HG03064 (cell line): ENCODE results near the gene GRK5.
"Not testable (repeated sequence)": the region's sequence is repeated elsewhere in the genome, so short reads cannot be mapped to it uniquely, and the experiment has no call there.

Experiments used
- ATAC-seq: cut with Tn5 transposase; IDR thresholded peaks from one replicate; pipeline ENCODE4 v1.9.1; 2021; ENCODE audit warnings: low read depth; ENCODE audit not compliant: unreplicated experiment

Gene GRK5

GRCh38 chr10:119427263-119427864 lies 220.0 kb downstream of the GRK5 start:
- ATAC-seq, result no peak

GRCh38 chr10:119428789-119429188 lies 221.4 kb downstream of the GRK5 start:
- no peak for ATAC-seq

DNA sequence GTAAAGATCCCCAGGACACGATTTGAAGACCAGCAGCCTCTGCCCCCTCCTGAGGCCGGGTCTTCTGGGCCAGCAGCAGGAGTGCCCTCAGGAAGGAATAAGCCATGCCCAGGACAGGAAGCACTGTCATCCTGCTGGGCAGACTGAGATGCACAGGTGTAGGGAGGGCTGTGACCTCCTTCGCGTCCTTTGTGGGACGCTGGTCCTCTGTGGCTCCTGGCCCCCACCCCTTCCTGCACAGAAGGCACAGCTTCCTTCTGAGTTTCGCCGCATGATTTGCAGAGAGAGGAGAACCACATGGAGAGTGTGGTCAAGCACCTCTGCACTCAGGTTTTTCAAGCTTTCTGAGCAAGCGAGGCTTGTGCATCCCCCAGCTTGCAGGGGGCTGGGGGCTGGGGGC lies 222.4 kb downstream of the GRK5 start:
- ATAC-seq, result no peak

- ATAC-seq, result no peak
Measured at GRCh38 chr10:119431034-119431772, 223.8 kb downstream of the GRK5 start.

- no peak for ATAC-seq
Measured at GRCh38 chr10:119431773-119432135, 224.4 kb downstream of the GRK5 start.

DNA sequence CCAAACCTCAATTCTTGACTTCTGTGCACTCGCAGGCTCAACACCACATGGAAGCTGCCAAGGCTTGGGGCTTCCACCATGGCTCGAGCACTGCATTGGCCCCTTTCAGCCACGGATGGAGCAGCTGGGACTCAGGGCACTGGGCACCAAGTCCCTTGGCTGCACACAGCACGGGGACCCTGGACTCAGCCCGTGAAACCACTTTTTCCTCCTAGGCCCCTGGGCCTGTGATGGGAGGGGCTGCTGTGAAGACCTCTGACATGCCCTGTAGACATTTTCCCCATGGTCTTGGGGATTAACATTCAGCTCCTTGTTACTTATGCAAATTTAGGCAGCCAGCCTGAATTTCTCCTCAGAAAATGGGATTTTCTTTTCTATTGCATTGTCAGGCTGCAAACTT lies 227.6 kb downstream of the GRK5 start:
- ATAC-seq, result not testable (repeated sequence)

GRCh38 chr10:119438717-119439116 lies 231.3 kb downstream of the GRK5 start:
- no peak for ATAC-seq

- no peak for ATAC-seq
Measured at GRCh38 chr10:119439922-119440321, 232.6 kb downstream of the GRK5 start.

DNA sequence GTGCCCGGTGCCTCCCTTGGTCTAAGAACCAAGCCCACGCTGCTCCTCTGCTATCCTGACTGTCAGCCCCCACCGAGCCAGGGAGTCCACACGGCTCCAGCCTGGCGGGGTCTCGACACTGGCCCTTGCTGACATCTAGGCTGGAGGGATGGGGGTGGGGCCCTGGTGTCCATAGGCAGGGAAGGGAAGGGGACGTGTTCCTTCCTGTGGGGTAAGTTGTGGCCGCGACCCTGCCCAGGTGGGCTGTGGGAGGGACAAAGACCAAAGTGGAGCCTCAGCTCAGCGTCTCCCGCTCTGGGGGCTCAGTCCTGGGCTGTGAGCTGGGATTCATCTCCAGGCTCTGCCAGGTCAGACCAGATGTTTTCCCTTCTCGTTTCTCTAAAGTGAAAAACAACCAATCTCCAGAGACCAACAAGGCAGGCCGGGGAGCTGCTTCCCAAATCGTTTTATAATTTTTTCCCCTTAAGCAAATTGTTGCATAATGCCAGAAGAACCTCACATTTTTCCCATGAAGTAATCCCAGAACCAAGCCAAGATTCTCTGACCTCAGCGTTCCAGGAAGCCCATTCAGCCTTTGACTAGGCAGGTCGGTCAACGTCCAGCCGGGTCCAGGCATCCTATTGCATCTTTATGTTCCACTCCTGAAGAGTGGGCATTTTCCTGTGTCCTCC lies 233.9 kb downstream of the GRK5 start:
- no peak for ATAC-seq

GRCh38 chr10:119441921-119442757 lies 234.8 kb downstream of the GRK5 start:
- ATAC-seq, result no peak

- ATAC-seq, result no peak
Measured at GRCh38 chr10:119442758-119443060, 235.3 kb downstream of the GRK5 start.

DNA sequence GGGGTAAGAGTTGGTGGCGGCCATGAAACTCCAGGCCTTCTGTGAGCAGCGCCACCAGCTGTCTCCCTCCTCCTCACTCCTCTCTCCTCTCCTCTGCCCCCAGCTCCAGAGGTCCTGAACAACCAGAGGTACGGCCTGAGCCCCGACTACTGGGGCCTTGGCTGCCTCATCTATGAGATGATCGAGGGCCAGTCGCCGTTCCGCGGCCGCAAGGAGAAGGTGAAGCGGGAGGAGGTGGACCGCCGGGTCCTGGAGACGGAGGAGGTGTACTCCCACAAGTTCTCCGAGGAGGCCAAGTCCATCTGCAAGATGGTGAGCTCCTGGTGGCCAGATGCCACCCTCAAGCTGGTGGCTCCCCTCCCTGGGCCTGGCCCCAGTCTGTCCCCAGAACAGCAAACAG lies 236.1 kb downstream of the GRK5 start:
- ATAC-seq, result no peak

GRCh38 chr10:119443970-119444660 lies 236.7 kb downstream of the GRK5 start:
- no peak for ATAC-seq

- no peak for ATAC-seq
Measured at GRCh38 chr10:119444866-119445265, 237.5 kb downstream of the GRK5 start.

DNA sequence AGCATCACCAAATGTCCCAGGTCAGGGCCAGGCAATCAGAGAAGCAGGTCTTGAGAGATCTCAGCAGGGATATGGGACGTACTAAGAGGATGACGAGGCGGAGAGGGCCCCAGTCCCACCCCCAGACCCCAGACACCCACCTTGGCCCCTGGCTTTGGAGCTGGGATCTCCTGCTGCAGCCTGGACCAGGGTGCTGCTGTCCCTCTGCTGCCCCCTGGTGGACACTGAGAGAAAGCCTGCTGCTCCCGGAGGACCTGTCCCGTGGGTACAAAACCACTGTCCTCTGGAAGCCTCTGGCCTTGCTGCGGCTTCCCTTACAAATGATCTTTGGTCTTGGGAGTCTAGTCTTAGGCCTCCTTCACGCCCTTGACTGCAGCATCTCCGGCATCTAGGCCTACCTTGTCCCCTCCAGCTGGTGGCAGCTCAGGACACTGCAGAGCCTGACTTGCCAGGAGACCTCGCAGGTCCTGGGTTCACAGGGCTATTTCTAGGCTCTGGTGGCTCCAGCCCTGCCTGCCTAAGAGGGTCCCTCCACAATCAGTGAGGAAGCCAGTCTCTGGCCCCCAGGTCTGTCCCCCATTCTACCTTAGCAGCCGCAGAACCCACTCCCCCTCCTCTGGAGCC lies 238.1 kb downstream of the GRK5 start:
- ATAC-seq, result no peak

DNA sequence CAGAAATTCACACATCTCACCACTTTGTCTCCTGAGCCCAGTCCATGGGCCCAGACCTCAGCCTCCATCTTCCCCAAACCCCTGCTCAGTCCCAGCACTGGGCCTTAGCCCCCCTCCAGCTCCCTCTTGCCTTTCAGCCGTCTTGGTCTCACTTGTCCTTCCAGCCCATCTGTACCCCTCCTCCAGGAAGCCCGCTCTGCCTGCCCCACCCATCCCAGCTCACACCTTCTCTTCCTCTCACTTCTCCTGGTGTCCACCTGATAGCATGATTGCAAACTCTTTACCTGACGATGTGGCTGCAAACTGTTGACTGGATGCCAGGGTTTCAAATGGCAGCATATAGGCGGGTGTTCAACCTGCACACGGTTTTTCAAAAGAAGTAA lies 238.6 kb downstream of the GRK5 start:
- ATAC-seq, result no peak

DNA sequence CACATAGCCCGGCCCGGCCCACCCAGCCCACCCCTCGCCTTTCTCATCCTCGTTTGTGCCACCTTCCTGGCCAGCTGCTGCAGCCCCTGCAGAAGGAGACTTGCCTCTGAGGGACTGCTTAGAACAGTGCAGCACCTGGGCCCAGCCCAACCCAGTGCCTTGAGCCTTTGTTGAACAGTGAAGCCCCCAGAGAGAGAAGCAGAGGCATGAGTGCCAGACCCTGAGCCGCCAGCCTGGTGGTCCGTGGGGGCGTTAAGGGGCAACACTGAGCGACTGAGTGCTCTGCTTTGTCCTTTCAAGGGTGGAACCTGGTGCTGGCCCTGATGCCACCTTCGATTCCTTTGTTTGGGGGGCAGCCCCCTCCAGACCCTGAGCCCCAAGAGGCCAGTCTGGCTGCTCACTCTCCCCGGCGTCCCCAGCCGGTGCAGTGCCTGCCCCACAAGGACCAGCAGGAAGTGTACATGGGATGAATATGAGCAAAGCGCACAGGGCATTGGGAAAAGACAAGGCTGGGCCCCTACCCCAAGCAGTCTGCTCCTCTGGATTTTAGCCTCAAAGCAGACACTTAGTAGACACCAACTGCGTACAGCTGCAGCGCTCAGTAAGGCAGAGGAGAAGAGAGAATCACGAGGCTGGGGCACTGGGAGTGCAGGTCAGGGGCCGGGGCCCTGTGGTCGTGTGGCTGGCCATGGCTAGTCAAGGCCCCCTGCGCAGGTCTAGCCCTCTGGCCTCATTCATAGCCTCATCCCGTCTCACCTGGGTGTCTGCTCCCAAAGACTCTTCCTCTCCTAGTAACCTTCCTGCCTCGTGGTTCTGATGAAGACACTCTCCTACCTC lies 239.3 kb downstream of the GRK5 start:
- no peak for ATAC-seq

DNA sequence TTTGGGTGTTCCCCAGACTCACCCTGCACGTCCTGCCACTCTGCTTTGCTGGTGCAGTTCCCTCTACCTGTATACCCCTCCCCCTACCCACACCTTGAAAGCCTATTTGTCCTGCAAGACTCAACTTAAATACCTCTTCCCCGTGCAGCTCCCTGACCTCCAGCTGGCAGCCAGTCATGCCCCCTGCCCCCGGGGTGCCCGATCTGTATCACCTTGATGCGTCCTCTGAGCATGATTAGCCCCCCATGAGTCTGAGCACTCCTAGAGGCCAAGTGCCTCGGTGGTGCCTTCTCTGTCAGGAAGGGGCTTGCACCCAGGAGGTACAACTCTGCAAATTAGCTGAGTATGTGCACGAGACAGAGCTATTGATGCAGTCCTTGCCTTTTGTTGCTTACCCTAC lies 240.1 kb downstream of the GRK5 start:
- no peak for ATAC-seq

GRCh38 chr10:119447823-119448546 lies 240.6 kb downstream of the GRK5 start:
- no peak for ATAC-seq
